Measurements from ENCODE around the gene CAPSL. TPM values are rescaled to one million over a fixed set of nuclear protein-coding genes. Genes with fewer than 3 reads are reported as not detected.

CAPSL gene
- total and polyA plus RNA-seq, 4 donors, result not detected

GRCh38 chr5:35884773-35885172, 53.6 kb downstream of the CAPSL start:
- Histone ChIP-seq H3K9me3 (ENCODE audit: control insufficient read depth, low read length) (peaks cover 1% of the 10 kb centered on the region), H3K27ac (ENCODE audit: low read depth in 1 of 2, low read length in 2 of 2) (no peak overlapping the region), H3K27me3 (ENCODE audit: control insufficient read depth in 1 of 2, insufficient read depth in 2 of 2, low read length in 1 of 2) (no peaks in the 10 kb centered on the region), H3K4me3 (ENCODE audit: low read length in 2 of 2) (no peak overlapping the region), H3K36me3 (ENCODE audit: control insufficient read depth in 1 of 2, insufficient read depth in 2 of 2, low read length in 1 of 2) (no peaks in the 10 kb centered on the region), H3K4me1 (ENCODE audit: control insufficient read depth in 1 of 2, insufficient read depth in 2 of 2, low read length in 2 of 2) (no peaks in the 10 kb centered on the region)
- intact Hi-C loops (cut with DNase I), result no loop called here
- ATAC-seq (ENCODE audit: low FRiP score) (no peak), DNase-seq (no peak)

DNA sequence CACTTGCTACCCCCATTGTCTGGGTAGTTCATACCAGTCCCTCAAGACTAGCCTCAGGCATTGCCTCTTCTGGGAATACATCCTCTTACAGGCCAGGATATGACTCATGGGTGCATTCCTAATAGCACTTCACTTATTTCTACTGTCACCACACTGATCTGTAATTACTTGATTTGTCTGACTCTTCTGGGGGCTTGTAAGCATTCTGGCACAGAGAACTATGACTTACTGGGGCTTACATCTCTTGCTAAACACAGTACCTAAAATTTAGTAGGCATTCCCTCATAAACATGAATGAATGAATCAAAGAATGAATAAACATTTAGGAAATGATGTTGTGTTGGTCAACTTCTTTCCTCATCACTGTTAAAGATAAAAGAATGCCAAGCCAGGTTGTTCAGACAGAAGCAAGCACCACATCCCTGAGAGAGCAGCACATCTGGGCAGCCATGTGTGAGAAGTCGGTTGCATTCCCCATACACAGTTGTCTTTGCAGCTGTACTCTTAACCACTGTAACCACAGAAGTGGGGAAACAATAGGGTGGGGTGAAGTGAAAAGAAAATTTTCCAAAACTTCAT, 54.1 kb downstream of the CAPSL start:
- no peaks in the 10 kb centered on the region for H3K4me1 ChIP-seq (ENCODE audit: control insufficient read depth in 1 of 2, insufficient read depth in 2 of 2, low read length in 2 of 2)
- H3K4me3 ChIP-seq (ENCODE audit: low read length in 2 of 2), result no peak overlapping the region
- 70 to 75% methylated on average over 1 of the region's 1 CpG for WGBS, 2 donors
- H3K9me3 ChIP-seq (ENCODE audit: control insufficient read depth, low read length), result peaks cover 1% of the 10 kb centered on the region
- DNase-seq (no peak), ATAC-seq (ENCODE audit: low FRiP score) (no peak)
- intact Hi-C loops (cut with DNase I), result no loop called here
- H3K36me3 ChIP-seq (ENCODE audit: control insufficient read depth in 1 of 2, insufficient read depth in 2 of 2, low read length in 1 of 2), result no peaks in the 10 kb centered on the region
- no peak overlapping the region for H3K27ac ChIP-seq (ENCODE audit: low read depth in 1 of 2, low read length in 2 of 2)
- H3K27me3 ChIP-seq (ENCODE audit: control insufficient read depth in 1 of 2, insufficient read depth in 2 of 2, low read length in 1 of 2), result no peaks in the 10 kb centered on the region

DNA sequence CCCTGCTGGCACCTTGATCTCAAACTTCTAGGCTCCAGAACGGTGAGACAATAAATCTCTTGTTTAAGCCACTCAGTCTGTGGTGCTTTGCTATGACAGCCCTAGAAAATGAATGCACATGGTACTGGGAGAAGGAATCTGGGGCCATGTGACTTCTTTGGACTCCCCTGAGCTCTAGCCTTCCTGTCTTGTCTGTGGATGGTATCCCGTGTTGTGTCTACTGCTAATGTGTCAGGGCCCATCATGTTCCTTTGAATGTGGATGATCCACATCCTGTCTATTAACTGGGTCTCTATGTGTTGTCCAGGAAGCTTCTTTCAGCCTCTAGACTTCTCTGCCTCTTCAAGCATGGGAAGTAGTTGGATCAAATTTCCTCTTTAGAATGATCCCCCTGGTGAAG, 56.7 kb downstream of the CAPSL start:
- Histone ChIP-seq H3K4me1 (ENCODE audit: control insufficient read depth in 1 of 2, insufficient read depth in 2 of 2, low read length in 2 of 2) (no peaks in the 10 kb centered on the region), H3K27me3 (ENCODE audit: control insufficient read depth in 1 of 2, insufficient read depth in 2 of 2, low read length in 1 of 2) (no peaks in the 10 kb centered on the region), H3K4me3 (ENCODE audit: low read length in 2 of 2) (no peak overlapping the region), H3K36me3 (ENCODE audit: control insufficient read depth in 1 of 2, insufficient read depth in 2 of 2, low read length in 1 of 2) (no peaks in the 10 kb centered on the region), H3K27ac (ENCODE audit: low read depth in 1 of 2, low read length in 2 of 2) (no peak overlapping the region), H3K9me3 (ENCODE audit: control insufficient read depth, low read length) (peaks cover 1% of the 10 kb centered on the region)
- DNase-seq, result no peak
- intact Hi-C loops (cut with DNase I), result no loop called here
- 47 to 57% methylated on average over 2 of the region's 2 CpGs for WGBS, 2 donors
- no peak for ATAC-seq (ENCODE audit: low FRiP score)

- no peak for DNase-seq
- no peak for ATAC-seq (ENCODE audit: low FRiP score)
- no peaks in the 10 kb centered on the region for H3K4me1 ChIP-seq (ENCODE audit: control insufficient read depth in 1 of 2, insufficient read depth in 2 of 2, low read length in 2 of 2)
- no peaks in the 10 kb centered on the region for H3K27me3 ChIP-seq (ENCODE audit: control insufficient read depth in 1 of 2, insufficient read depth in 2 of 2, low read length in 1 of 2)
- no peak overlapping the region for H3K4me3 ChIP-seq (ENCODE audit: low read length in 2 of 2)
- whole genome bisulfite sequencing, 2 donors, result 79 to 100% methylated on average over 1 of the region's 1 CpG
- H3K9me3 ChIP-seq (ENCODE audit: control insufficient read depth, low read length), result peaks cover 1% of the 10 kb centered on the region
- no peak overlapping the region for H3K27ac ChIP-seq (ENCODE audit: low read depth in 1 of 2, low read length in 2 of 2)
- no peaks in the 10 kb centered on the region for H3K36me3 ChIP-seq (ENCODE audit: control insufficient read depth in 1 of 2, insufficient read depth in 2 of 2, low read length in 1 of 2)
- intact Hi-C loops (cut with DNase I), result no loop called here
Observed at GRCh38 chr5:35880156-35880555, 58.3 kb downstream of the CAPSL start.

GRCh38 chr5:35879649-35880048, 58.8 kb downstream of the CAPSL start:
- no peaks in the 10 kb centered on the region for H3K4me1 ChIP-seq (ENCODE audit: control insufficient read depth in 1 of 2, insufficient read depth in 2 of 2, low read length in 2 of 2)
- H3K27ac ChIP-seq (ENCODE audit: low read depth in 1 of 2, low read length in 2 of 2), result no peak overlapping the region
- no peaks in the 10 kb centered on the region for H3K27me3 ChIP-seq (ENCODE audit: control insufficient read depth in 1 of 2, insufficient read depth in 2 of 2, low read length in 1 of 2)
- H3K36me3 ChIP-seq (ENCODE audit: control insufficient read depth in 1 of 2, insufficient read depth in 2 of 2, low read length in 1 of 2), result no peaks in the 10 kb centered on the region
- no peak overlapping the region for H3K4me3 ChIP-seq (ENCODE audit: low read length in 2 of 2)
- intact Hi-C loops (cut with DNase I), result no loop called here
- DNase-seq (no peak), ATAC-seq (ENCODE audit: low FRiP score) (no peak)
- peaks cover 1% of the 10 kb centered on the region for H3K9me3 ChIP-seq (ENCODE audit: control insufficient read depth, low read length)

DNA sequence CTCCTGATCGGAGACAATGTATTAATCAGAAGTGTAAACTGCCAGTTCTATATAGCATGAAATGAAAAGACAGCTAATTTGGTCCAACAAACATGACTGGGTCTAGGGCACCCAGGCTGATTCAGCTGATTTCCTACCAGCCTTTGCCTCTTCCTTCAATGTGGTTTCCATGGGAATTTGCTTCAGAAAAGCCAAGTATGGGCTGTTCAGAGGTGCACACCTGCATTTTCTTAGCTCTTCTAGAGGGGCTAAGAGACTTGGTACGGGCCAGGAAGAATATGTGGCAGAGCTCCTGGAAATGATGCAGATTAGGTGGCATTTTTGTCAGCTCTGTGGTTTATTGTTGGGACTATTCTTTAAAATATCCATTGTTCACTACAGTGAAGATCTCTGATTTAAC, 59.3 kb downstream of the CAPSL start:
- no peaks in the 10 kb centered on the region for H3K36me3 ChIP-seq (ENCODE audit: control insufficient read depth in 1 of 2, insufficient read depth in 2 of 2, low read length in 1 of 2)
- DNase-seq, result no peak
- intact Hi-C loops (cut with DNase I), result no loop called here
- 74 to 83% methylated on average over 2 of the region's 2 CpGs for WGBS, 2 donors
- H3K27me3 ChIP-seq (ENCODE audit: control insufficient read depth in 1 of 2, insufficient read depth in 2 of 2, low read length in 1 of 2), result no peaks in the 10 kb centered on the region
- no peak overlapping the region for H3K4me3 ChIP-seq (ENCODE audit: low read length in 2 of 2)
- no peaks in the 10 kb centered on the region for H3K4me1 ChIP-seq (ENCODE audit: control insufficient read depth in 1 of 2, insufficient read depth in 2 of 2, low read length in 2 of 2)
- H3K9me3 ChIP-seq (ENCODE audit: control insufficient read depth, low read length), result peaks cover 1% of the 10 kb centered on the region
- no peak overlapping the region for H3K27ac ChIP-seq (ENCODE audit: low read depth in 1 of 2, low read length in 2 of 2)
- ATAC-seq (ENCODE audit: low FRiP score), result no peak

DNA sequence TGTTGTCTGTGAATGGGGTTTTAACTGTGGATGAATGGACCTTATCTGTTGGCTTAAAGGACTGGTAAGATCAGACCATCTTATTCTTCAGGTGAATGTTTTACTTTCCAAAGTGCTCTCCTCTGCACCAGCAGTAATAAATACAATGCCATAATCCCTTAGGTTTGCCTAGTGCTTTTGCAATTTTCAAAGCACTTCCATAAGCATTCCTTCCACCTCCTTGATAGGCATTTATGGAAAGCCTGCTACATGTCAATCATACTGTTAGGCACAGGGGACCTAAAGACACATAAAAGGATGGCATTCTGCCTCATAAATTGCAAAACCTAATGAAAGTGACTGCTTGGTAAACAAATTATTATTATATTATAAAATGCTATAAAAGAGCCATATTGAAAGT, 60.3 kb downstream of the CAPSL start:
- intact Hi-C loops (cut with DNase I), result no loop called here
- H3K27ac ChIP-seq (ENCODE audit: low read depth in 1 of 2, low read length in 2 of 2), result no peak overlapping the region

DNA sequence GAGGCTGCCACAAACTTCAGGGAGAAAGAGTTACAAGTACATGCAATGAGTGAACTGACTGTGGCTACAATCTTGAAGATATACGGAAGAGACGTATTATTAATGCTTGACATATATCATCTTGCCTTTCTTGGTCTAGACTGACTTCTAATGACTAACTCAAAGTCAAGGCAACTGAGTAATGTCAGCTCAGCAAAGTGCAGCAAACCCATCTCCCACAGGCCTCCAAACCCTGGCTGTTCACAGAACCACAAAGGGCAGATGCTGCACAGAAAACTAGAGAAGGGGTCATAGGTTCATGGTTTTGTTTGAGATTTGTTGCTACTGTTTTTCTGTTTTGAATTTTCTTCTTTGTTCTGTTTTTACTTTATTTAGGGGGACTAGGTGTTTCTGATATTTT, 60.8 kb downstream of the CAPSL start:
- ATAC-seq (ENCODE audit: low FRiP score) (no peak), DNase-seq (no peak)
- Histone ChIP-seq H3K27ac (ENCODE audit: low read depth in 1 of 2, low read length in 2 of 2) (no peak overlapping the region), H3K27me3 (ENCODE audit: control insufficient read depth in 1 of 2, insufficient read depth in 2 of 2, low read length in 1 of 2) (no peaks in the 10 kb centered on the region), H3K4me3 (ENCODE audit: low read length in 2 of 2) (no peak overlapping the region), H3K9me3 (ENCODE audit: control insufficient read depth, low read length) (peaks cover 1% of the 10 kb centered on the region), H3K36me3 (ENCODE audit: control insufficient read depth in 1 of 2, insufficient read depth in 2 of 2, low read length in 1 of 2) (no peaks in the 10 kb centered on the region), H3K4me1 (ENCODE audit: control insufficient read depth in 1 of 2, insufficient read depth in 2 of 2, low read length in 2 of 2) (no peaks in the 10 kb centered on the region)
- intact Hi-C loops (cut with DNase I), result no loop called here
- 51 to 64% methylated on average over 2 of the region's 2 CpGs for WGBS, 2 donors

More for the DNA sequence above, 60.3 kb downstream of the CAPSL start:
- Histone ChIP-seq H3K9me3 (ENCODE audit: control insufficient read depth, low read length) (peaks cover 1% of the 10 kb centered on the region), H3K4me1 (ENCODE audit: control insufficient read depth in 1 of 2, insufficient read depth in 2 of 2, low read length in 2 of 2) (no peaks in the 10 kb centered on the region), H3K4me3 (ENCODE audit: low read length in 2 of 2) (no peak overlapping the region), H3K36me3 (ENCODE audit: control insufficient read depth in 1 of 2, insufficient read depth in 2 of 2, low read length in 1 of 2) (no peaks in the 10 kb centered on the region), H3K27me3 (ENCODE audit: control insufficient read depth in 1 of 2, insufficient read depth in 2 of 2, low read length in 1 of 2) (no peaks in the 10 kb centered on the region)
- ATAC-seq (ENCODE audit: low FRiP score), result no peak
- DNase-seq, result no peak

GRCh38 chr5:35876922-35877321, 61.5 kb downstream of the CAPSL start:
- 45 to 52% methylated on average over 3 of the region's 3 CpGs for WGBS, 2 donors
- H3K27me3 ChIP-seq (ENCODE audit: control insufficient read depth in 1 of 2, insufficient read depth in 2 of 2, low read length in 1 of 2), result no peaks in the 10 kb centered on the region
- no peaks in the 10 kb centered on the region for H3K4me1 ChIP-seq (ENCODE audit: control insufficient read depth in 1 of 2, insufficient read depth in 2 of 2, low read length in 2 of 2)
- intact Hi-C loops (cut with DNase I), result no loop called here
- no peaks in the 10 kb centered on the region for H3K9me3 ChIP-seq (ENCODE audit: control insufficient read depth, low read length)
- no peaks in the 10 kb centered on the region for H3K36me3 ChIP-seq (ENCODE audit: control insufficient read depth in 1 of 2, insufficient read depth in 2 of 2, low read length in 1 of 2)
- no peak overlapping the region for H3K4me3 ChIP-seq (ENCODE audit: low read length in 2 of 2)
- no peak for DNase-seq
- no peak overlapping the region for H3K27ac ChIP-seq (ENCODE audit: low read depth in 1 of 2, low read length in 2 of 2)
- no peak for ATAC-seq (ENCODE audit: low FRiP score)

All from aorta (tissue), 5 donors.